ENCODE data around the gene CLSTN2. TPM values are rescaled to one million over a fixed set of nuclear protein-coding genes. Genes with fewer than 3 reads are reported as not detected.

CLSTN2 gene
- total RNA-seq, 1 experiment from 2014 or later = 0.68 TPM

DNA sequence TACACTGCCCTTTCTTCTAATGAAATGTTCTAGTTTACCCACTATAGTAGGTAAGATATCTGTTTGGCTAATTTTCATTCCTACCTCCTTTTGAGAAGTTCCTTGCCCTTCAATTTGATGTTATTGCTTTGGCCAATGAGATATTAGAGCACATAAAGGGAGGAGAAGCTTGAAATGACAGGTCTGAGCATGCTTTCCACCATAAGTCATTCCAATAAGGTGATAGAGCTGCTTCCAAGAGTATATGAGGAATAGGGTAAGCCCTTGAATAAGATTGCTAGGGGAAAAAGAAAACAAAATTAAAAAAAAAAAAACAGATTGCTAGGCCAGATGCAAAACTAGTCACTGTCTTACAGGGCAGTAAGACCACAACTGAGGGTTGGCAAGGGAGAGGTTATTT, 664.0 kb downstream of the CLSTN2 start:
- Histone ChIP-seq H3K56ac (ENCODE audit: insufficient read length, low read depth, low read length) (no peak overlapping the region), H4K20me1 (ENCODE audit: control insufficient read depth, insufficient read depth, insufficient read length) (no peaks in the 10 kb centered on the region), H3K4me2 (ENCODE audit: insufficient read depth, insufficient read length, low read length) (no peak overlapping the region), H3K9me3 (ENCODE audit: control insufficient read depth, low read depth, low read length) (no peaks in the 10 kb centered on the region), H3K79me1 (ENCODE audit: insufficient read depth, low read depth, low read length, poor library complexity, severe bottlenecking) (no peaks in the 10 kb centered on the region), H4K5ac (ENCODE audit: insufficient read length, low read depth, low read length) (no peak overlapping the region), H2BK5ac (ENCODE audit: insufficient read length, low read length) (no peak overlapping the region), H4K91ac (ENCODE audit: insufficient read length, low read depth, low read length) (no peak overlapping the region), H2BK15ac (ENCODE audit: low read depth, low read length) (no peak overlapping the region), H3K23ac (ENCODE audit: insufficient read length, low read depth, low read length) (no peak overlapping the region), H3K27ac (ENCODE audit: insufficient read length, low read depth, low read length) (no peak overlapping the region), H3K14ac (ENCODE audit: insufficient read depth, low read length) (no peak overlapping the region), H2BK12ac (ENCODE audit: insufficient read length, low read depth, low read length) (no peak overlapping the region), H4K8ac (replicated peaks; ENCODE audit: insufficient read length, low read depth, low read length) (no peak overlapping the region), H2AK5ac (ENCODE audit: insufficient read length, low read length) (no peak overlapping the region), H3K23me2 (ENCODE audit: insufficient read length, low read depth, low read length, poor library complexity, severe bottlenecking) (no peaks in the 10 kb centered on the region), H2BK120ac (ENCODE audit: low read depth, low read length, poor library complexity, severe bottlenecking) (no peak overlapping the region), H3T11ph (ENCODE audit: low read length) (no peak overlapping the region), H3K79me2 (ENCODE audit: insufficient read depth, low read length) (no peaks in the 10 kb centered on the region), H3K4ac (ENCODE audit: low read depth, low read length) (no peak overlapping the region), H3K27me3 (ENCODE audit: insufficient read depth, low read length) (no peaks in the 10 kb centered on the region), H3K4me1 (ENCODE audit: insufficient read depth, low read length) (no peaks in the 10 kb centered on the region), H3K18ac (ENCODE audit: insufficient read length, low read depth, low read length) (no peak overlapping the region), H3K9ac (ENCODE audit: extremely low read depth, insufficient read length, low read length) (no peak overlapping the region), H2AFZ (ENCODE audit: low read length) (no peak overlapping the region), H2BK20ac (ENCODE audit: low read depth, low read length, poor library complexity, severe bottlenecking) (no peak overlapping the region)
- Mint-ChIP-seq H3K4me1 (no peaks in the 10 kb centered on the region), H3K4me3 (no peak overlapping the region), H3K27ac (no peak overlapping the region), H3K9me3 (no peaks in the 10 kb centered on the region), H3K27me3 (ENCODE audit: low read depth) (no peaks in the 10 kb centered on the region), H3K36me3 (ENCODE audit: insufficient read depth in 1 of 3, low read depth in 3 of 3) (no peaks in the 10 kb centered on the region)
- TF ChIP-seq, protein P1, sequence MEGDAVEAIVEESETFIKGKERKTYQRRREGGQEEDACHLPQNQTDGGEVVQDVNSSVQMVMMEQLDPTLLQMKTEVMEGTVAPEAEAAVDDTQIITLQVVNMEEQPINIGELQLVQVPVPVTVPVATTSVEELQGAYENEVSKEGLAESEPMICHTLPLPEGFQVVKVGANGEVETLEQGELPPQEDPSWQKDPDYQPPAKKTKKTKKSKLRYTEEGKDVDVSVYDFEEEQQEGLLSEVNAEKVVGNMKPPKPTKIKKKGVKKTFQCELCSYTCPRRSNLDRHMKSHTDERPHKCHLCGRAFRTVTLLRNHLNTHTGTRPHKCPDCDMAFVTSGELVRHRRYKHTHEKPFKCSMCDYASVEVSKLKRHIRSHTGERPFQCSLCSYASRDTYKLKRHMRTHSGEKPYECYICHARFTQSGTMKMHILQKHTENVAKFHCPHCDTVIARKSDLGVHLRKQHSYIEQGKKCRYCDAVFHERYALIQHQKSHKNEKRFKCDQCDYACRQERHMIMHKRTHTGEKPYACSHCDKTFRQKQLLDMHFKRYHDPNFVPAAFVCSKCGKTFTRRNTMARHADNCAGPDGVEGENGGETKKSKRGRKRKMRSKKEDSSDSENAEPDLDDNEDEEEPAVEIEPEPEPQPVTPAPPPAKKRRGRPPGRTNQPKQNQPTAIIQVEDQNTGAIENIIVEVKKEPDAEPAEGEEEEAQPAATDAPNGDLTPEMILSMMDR (conservative IDR thresholded peaks at IDR 0.05) = no peak
- no peak for DNase-seq

Measured in H9 (cell line).